SU-DHL-6 (cell line): ENCODE measurements around the gene MRPL38.

Source experiments
- H2AFZ ChIP-seq: fragments of 200-600 bp; sonication (generic); 2 replicates; pipeline ENCODE4 v1.6.1; 2014; ENCODE audit warnings: low read depth, mild to moderate bottlenecking, moderate library complexity, mixed read lengths, antibody characterized with exemption, low read length; ENCODE audit not compliant: severe bottlenecking
- H3F3A ChIP-seq: fragments of 200-600 bp; shearing (Covaris generic); 2 replicates; pipeline ENCODE4 v1.6.0; 2016; ENCODE audit warnings: antibody characterized with exemption, mild to moderate bottlenecking; ENCODE audit not compliant: insufficient read depth
- H3K27ac ChIP-seq: fragments of 200-600 bp; sonication (generic); 2 replicates; pipeline ENCODE4 v1.5.1; 2016; ENCODE audit warnings: low read depth, mild to moderate bottlenecking, low read length, moderate library complexity, mixed read lengths
- H3K27me3 ChIP-seq: fragments of 200-600 bp; sonication (generic), shearing (Covaris generic); 2 replicates; pipeline ENCODE4 v1.6.0; 2014; ENCODE audit warnings: mild to moderate bottlenecking, low read length
- H3K36me3 ChIP-seq: fragments of 200-600 bp; sonication (generic); 2 replicates; pipeline ENCODE4 v1.6.1; 2014; ENCODE audit warnings: mild to moderate bottlenecking, low read length, mixed read lengths
- H3K4me2 ChIP-seq: fragments of 300-600, 200-600 bp; shearing (Covaris generic), sonication (generic); 2 replicates; pipeline ENCODE4 v1.6.0; 2014; ENCODE audit warnings: low read length, low read depth, mild to moderate bottlenecking; ENCODE audit not compliant: poor library complexity, severe bottlenecking
- H3K4me3 ChIP-seq: fragments of 200-600 bp; sonication (generic); 2 replicates; pipeline ENCODE4 v1.5.1; 2014; ENCODE audit warnings: antibody characterized with exemption, low read length, mild to moderate bottlenecking, mixed read lengths; ENCODE audit not compliant: insufficient read depth, poor library complexity, severe bottlenecking
- H3K79me2 ChIP-seq: fragments of 200-600 bp; sonication (generic); 2 replicates; pipeline ENCODE4 v1.6.1; 2014; ENCODE audit warnings: mild to moderate bottlenecking, low read length, moderate library complexity; ENCODE audit not compliant: insufficient read depth
- H3K9ac ChIP-seq: fragments of 200-600 bp; sonication (generic); 2 replicates; pipeline ENCODE4 v1.7.0; 2014; ENCODE audit warnings: mild to moderate bottlenecking, low read length
- H3K9me2 ChIP-seq: fragments of 200-600 bp; sonication (generic); replicated peaks from 2 replicates; pipeline ENCODE4 v1.6.1; 2014; ENCODE audit warnings: low read length; ENCODE audit not compliant: insufficient read depth
- H3K9me3 ChIP-seq: fragments of 200-600 bp; sonication (generic); 2 replicates; pipeline ENCODE4 v1.6.1; 2014; ENCODE audit warnings: low read length, mixed read lengths; ENCODE audit not compliant: insufficient read depth
- H4K20me1 ChIP-seq: fragments of 200-600 bp; sonication (generic); 2 replicates; pipeline ENCODE4 v1.6.1; 2014; ENCODE audit warnings: low read depth, mild to moderate bottlenecking, antibody characterized with exemption, low read length, moderate library complexity, mixed read lengths
- CTCF ChIP-seq: fragments of 200-600 bp; sonication (generic); IDR thresholded peaks from one replicate; pipeline ENCODE4 v1.5.1; 2017; ENCODE audit warnings: antibody characterized with exemption, mild to moderate bottlenecking, low read length, moderate library complexity; ENCODE audit not compliant: insufficient read depth, poor library complexity, severe bottlenecking
- EZH2phosphoT487 ChIP-seq: fragments of 200-600 bp; sonication (generic), shearing (Covaris generic); conservative IDR thresholded peaks from 2 replicates; pipeline ENCODE4 v1.6.1; 2018; ENCODE audit warnings: mild to moderate bottlenecking, antibody characterized with exemption, low read length, moderate library complexity, mixed read lengths

The MRPL38 gene

GRCh38 chr17:75885431-75885830 lies 19.3 kb downstream of the MRPL38 start:
- no peaks in the 10 kb centered on the region for H3K27me3 ChIP-seq
- no peaks in the 10 kb centered on the region for H3F3A ChIP-seq
- H3K4me2 ChIP-seq = no peak overlapping the region
- TF ChIP-seq CTCF (no peak), EZH2phosphoT487 (no peak)
- H3K9me2 ChIP-seq = no peaks in the 10 kb centered on the region
- no peak overlapping the region for H3K9ac ChIP-seq
- H3K9me3 ChIP-seq = no peaks in the 10 kb centered on the region
- H3K4me3 ChIP-seq = no peak overlapping the region
- H4K20me1 ChIP-seq = no peaks in the 10 kb centered on the region
- H3K36me3 ChIP-seq = no peaks in the 10 kb centered on the region
- no peaks in the 10 kb centered on the region for H3K79me2 ChIP-seq
- no peak overlapping the region for H3K27ac ChIP-seq
- H2AFZ ChIP-seq = no peak overlapping the region

GRCh38 chr17:75881678-75882454 lies 22.8 kb downstream of the MRPL38 start:
- no peak overlapping the region for H2AFZ ChIP-seq
- no peaks in the 10 kb centered on the region for H3K36me3 ChIP-seq
- H4K20me1 ChIP-seq = no peaks in the 10 kb centered on the region
- no peak overlapping the region for H3K4me2 ChIP-seq
- no peaks in the 10 kb centered on the region for H3K27me3 ChIP-seq
- TF ChIP-seq EZH2phosphoT487 (no peak), CTCF (no peak)
- H3F3A ChIP-seq = no peaks in the 10 kb centered on the region
- no peak overlapping the region for H3K4me3 ChIP-seq
- H3K79me2 ChIP-seq = no peaks in the 10 kb centered on the region
- H3K27ac ChIP-seq = no peak overlapping the region
- no peak overlapping the region for H3K9ac ChIP-seq
- no peaks in the 10 kb centered on the region for H3K9me3 ChIP-seq
- H3K9me2 ChIP-seq = no peaks in the 10 kb centered on the region

- Histone ChIP-seq H3K9me2 (no peaks in the 10 kb centered on the region), H3K4me3 (no peak overlapping the region), H2AFZ (no peak overlapping the region), H3K27ac (no peak overlapping the region), H3K9ac (no peak overlapping the region), H4K20me1 (no peaks in the 10 kb centered on the region), H3K36me3 (no peaks in the 10 kb centered on the region), H3K9me3 (no peaks in the 10 kb centered on the region), H3K79me2 (no peaks in the 10 kb centered on the region), H3K4me2 (no peak overlapping the region), H3F3A (no peaks in the 10 kb centered on the region), H3K27me3 (no peaks in the 10 kb centered on the region)
- TF ChIP-seq CTCF (no peak), EZH2phosphoT487 (no peak)
Observed at GRCh38 chr17:75880266-75880665, 24.4 kb downstream of the MRPL38 start.
